ENCODE measurements around the gene GOLGA3.
"Not testable (repeated sequence)": the region's sequence is repeated elsewhere in the genome, so short reads cannot be mapped to it uniquely, and the experiment has no call there.

The GOLGA3 gene

GRCh38 chr12:132842449-132843045 lies 13.9 kb upstream of the GOLGA3 start:
- no peak for DNase-seq (ENCODE audit: low read depth)

- DNase-seq (ENCODE audit: low read depth) = no peak
Observed at GRCh38 chr12:132841151-132841550, 12.5 kb upstream of the GOLGA3 start.

GRCh38 chr12:132840536-132840935 lies 11.9 kb upstream of the GOLGA3 start:
- DNase-seq (ENCODE audit: low read depth) = no peak

GRCh38 chr12:132839558-132840235 lies 11.0 kb upstream of the GOLGA3 start:
- DNase-seq (ENCODE audit: low read depth) = no peak

GRCh38 chr12:132838410-132839080 lies 9.9 kb upstream of the GOLGA3 start:
- DNase-seq (ENCODE audit: low read depth) = no peak

GRCh38 chr12:132837693-132838409 lies 9.2 kb upstream of the GOLGA3 start:
- no peak for DNase-seq (ENCODE audit: low read depth)

GRCh38 chr12:132836795-132837331 lies 8.2 kb upstream of the GOLGA3 start:
- no peak for DNase-seq (ENCODE audit: low read depth)

GRCh38 chr12:132836230-132836629 lies 7.6 kb upstream of the GOLGA3 start:
- DNase-seq (ENCODE audit: low read depth) = not testable (repeated sequence)

GRCh38 chr12:132835076-132836025 lies 6.7 kb upstream of the GOLGA3 start:
- no peak for DNase-seq (ENCODE audit: low read depth)

GRCh38 chr12:132834181-132834711 lies 5.6 kb upstream of the GOLGA3 start:
- DNase-seq (ENCODE audit: low read depth) = no peak

- DNase-seq (ENCODE audit: low read depth) = no peak
Observed at GRCh38 chr12:132833341-132833740, 4.7 kb upstream of the GOLGA3 start.

GRCh38 chr12:132831771-132832170 lies 3.1 kb upstream of the GOLGA3 start:
- DNase-seq (ENCODE audit: low read depth) = no peak

- peak; percentile 44 for DNase-seq (ENCODE audit: low read depth)
Observed at GRCh38 chr12:132827763-132828703, 636 bp downstream of the GOLGA3 start.

- DNase-seq (ENCODE audit: low read depth) = no peak
Observed at GRCh38 chr12:132825861-132826260, 2.8 kb downstream of the GOLGA3 start.

- DNase-seq (ENCODE audit: low read depth) = no peak
Observed at GRCh38 chr12:132825089-132825488, 3.6 kb downstream of the GOLGA3 start.

GRCh38 chr12:132824053-132824452 lies 4.6 kb downstream of the GOLGA3 start:
- no peak for DNase-seq (ENCODE audit: low read depth)

GRCh38 chr12:132818562-132818961 lies 10.1 kb downstream of the GOLGA3 start:
- no peak for DNase-seq (ENCODE audit: low read depth)

GRCh38 chr12:132814232-132814631 lies 14.4 kb downstream of the GOLGA3 start:
- no peak for DNase-seq (ENCODE audit: low read depth)

- no peak for DNase-seq (ENCODE audit: low read depth)
Observed at GRCh38 chr12:132813443-132813842, 15.2 kb downstream of the GOLGA3 start.
